IPS DF 4.7 (cell line): ENCODE measurements around the gene ZNF728.
"Not testable (repeated sequence)": the region's sequence is repeated elsewhere in the genome, so short reads cannot be mapped to it uniquely, and the experiment has no call there.

Experiments used
- DNase-seq: peaks from one replicate; pipeline ENCODE4 v3.0.0-alpha.2; 2013; ENCODE audit warnings: low spot score; ENCODE audit errors: extremely low read depth

The ZNF728 gene

DNA sequence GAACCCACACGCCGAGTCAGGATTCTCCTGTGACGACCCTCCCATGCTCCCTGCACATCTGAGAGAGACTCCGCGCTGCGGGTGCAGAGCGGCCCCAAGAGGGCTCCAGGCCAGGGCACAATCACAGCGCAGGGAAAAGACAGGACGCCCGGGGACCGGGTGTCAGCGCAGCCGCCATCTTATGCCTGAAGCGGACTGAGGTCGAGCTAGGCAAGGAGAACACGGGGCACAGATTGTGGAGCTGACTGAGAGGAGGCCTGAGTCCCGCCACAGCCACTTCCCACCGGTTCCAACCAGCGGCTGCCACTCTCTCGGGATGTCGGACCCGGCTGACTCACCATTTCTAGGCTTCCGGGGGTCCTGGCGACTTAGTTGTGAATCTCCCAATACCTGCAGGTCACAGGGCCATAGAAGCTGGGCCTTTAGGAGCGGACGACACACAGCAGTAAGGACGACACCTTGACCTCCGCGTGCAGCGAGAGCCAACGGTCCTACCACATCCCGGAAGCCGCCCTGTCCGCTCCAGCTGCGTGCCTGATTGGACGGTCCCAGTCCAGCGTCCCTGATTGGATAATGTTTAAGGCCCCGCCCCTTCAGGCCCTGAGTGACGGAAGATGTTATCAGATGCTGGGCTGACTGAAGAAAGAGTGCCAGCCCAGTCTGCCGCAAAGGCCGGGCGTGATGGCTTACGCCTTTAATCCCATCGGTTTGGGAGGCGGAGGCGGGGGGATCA, at the start of gene ZNF728:
Gene ZNF728 (minus strand): TSS at position 487 of the 733 bp plus-strand sequence. CDS start 146 bp downstream, at position 341.
- DNase-seq = no peak

DNA sequence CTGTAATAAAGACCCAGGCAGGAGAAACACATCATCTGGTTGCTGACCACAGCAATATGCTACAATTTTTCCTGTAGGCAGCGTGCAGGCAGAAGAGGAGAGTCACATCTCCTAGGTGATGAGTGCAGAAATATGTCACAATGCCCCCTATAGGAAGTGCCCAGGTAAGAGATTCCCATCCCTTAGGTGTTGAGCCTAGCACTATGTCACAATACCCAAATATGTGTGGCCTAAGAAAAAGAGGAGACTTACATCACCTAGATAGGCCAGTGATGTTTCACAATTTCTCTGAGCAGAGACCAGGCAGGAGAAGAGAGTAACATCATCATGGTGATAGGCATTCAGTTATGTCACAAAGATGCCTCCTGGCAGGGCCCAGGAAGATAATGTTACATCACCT, 49.4 kb upstream of the ZNF728 start:
- DNase-seq = no peak

DNA sequence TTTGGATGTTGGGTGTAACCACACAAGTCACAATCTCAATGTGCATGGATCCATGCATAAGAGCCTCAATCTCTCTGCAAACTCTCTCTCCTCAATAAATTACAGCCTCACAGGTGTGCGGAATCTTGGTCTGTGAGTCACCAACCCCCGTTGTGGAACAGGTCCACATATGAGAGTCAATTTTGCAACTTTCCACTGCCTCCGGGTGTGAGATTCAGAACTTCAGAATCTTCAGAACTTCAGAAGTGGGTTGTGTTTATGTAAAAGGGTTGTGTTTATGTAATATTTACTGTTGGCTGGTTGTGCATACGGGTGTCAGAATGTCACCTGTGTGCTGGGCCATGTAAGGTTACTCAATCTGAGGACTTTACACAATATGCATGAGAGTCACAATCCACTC, 46.3 kb upstream of the ZNF728 start:
- no peak for DNase-seq

DNA sequence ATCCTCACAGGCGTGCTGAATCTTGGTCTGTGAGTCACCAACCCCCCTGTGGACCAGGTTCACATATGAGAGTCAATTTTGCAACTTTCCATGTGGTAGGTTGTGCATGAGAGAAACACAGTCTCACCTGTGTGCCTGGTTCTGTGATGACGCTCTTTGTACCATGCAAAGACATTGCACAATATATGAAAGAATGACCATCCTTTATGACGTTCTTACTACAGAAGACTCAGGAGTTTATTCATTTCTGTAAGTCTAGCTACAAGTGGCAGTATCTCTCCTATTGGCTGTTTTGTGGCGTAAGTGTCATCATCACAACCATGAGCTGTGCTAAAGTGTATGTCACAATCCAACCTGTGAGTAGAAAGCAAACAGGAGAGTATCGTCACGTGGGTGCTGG, 43.8 kb upstream of the ZNF728 start:
- DNase-seq = no peak

DNA sequence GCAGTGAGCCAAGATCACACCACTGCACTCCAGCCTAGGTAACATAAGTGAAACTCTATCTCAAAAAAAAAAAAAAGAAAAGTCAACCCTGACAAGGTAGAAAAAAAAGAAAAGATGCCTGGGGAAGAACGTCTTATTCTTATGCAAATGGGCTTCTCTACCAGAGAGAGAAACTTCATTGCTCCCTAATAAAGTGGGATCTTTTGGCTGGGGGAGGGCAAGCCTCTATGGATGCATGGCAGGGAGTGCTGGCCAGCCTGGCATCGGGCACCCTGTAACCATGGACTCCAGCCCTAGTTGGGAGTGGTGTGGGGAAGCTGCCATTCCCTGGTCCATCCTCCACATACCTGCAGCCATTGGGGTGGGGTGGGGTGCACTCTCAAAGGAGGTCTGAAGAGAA, 30.7 kb upstream of the ZNF728 start:
- DNase-seq = no peak

DNA sequence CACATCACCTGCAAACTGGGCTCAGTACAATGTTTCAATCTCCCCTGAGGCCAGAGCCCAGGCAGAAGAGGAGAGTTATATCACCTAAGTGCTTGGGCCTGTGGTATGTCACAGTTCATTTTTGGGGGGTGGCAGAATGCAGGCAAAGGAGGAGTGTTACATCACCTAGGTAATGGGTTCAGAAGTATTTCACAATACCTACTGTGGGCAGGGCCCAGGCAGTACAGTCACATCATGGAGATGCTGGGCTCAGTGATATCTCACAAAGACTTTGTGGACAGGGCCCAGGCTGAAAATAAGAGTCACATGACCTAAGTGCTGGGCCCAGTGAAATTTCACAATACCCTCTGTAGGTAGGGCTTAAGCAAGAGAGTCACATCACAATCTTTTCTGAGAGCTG, 12.7 kb upstream of the ZNF728 start:
- DNase-seq = no peak

DNA sequence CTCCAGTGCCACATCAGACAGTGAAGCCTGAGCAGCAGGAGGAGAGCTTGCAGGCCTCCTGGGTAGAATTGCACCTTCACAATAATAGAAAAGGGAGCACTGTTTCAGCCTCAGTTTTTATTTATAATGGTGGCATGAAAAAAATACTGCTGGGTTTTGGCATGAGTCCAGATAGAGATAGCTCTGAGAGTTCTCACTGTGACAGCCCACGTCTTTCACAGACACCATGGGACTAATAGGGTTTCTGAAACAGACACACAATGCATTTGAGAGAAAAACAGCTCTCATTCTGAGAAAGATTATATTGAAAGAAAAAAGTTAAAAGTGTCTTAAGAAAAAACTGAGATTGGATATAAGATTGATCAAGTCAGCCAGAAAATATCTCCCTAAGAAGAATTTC, 8.0 kb downstream of the ZNF728 start:
- not testable (repeated sequence) for DNase-seq

DNA sequence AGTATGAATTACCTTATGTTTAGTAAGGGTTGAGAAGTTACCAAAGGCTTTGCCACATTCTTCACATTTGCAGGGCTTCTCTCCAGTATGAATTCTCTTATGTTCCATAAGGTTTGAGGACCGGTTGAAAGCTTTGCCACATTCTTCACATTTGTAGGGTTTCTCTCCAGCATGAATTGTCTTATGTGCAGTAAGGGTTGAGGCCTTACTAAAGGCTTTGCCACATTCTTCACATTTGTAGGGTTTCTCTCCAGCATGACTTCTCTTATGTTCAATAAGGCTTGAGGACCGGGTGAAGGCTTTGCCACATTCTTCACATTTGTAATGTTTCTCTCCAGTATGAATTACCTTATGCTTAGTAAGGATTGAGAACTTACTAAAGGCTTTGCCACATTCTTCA, 26.7 kb downstream of the ZNF728 start:
- DNase-seq = no peak

DNA sequence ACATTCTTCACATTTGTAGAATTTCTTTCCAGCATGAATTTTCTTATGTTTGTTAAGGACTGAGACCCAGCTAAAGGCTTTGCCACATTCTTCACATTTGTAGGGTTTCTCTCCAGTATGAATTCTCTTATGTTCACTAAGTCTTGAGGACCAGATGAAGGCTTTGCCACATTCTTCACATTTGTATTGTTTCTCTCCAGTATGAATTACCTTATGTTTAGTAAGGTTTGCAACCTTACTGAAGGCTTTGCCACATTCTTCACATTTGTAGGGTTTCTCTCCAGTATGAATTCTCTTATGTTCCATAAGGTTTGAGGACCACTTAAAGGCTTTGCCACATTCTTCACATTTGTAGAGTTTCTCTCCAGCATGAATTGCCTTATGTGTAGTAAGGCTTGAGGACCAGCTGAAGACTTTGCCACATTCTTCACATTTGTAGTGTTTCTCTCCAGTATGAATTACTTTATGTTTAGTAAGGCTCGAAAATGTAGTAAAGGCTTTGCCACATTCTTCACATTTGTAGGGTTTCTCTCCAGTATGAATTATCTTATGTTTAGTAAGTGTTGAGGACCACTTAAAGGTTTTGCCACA, 27.3 kb downstream of the ZNF728 start:
- DNase-seq = not testable (repeated sequence)

DNA sequence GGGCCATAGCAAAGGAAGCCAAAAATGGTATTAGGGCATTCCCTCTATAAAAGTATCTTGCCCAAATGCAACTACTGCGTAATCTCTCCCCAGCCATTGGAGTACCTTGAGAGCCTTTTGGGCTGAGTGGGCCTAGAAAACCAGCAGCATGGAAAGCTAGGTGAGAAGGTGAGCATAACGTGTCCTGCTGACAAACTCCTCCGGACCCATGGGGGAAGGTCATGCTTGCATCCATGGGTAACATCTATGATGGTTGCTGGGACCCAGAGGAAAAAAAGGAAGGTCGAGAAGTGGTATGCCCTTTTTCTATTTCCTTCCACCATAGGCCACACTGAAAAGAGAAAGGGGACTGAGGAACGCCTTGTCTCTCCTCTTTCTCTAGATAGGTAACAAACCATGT, 57.4 kb downstream of the ZNF728 start:
- no peak for DNase-seq

DNA sequence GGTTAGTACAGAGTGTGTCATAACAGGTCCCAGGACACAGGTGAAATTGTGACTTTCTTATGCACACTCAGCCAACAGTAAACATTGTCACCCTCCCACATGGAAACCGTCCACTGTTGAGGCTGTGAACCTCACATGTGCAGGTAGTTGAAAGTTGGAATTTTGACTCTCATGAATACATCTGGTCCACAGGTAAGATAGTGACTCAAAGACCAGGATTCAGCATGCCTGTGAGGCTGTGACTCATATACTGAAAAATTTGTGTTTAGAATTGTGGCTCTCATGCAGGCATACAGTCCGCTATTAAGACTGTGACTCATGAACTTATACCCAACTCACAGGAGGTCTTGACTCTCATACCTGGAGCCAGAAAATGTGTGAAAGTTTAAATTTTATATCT, 67.8 kb downstream of the ZNF728 start:
- DNase-seq = no peak

DNA sequence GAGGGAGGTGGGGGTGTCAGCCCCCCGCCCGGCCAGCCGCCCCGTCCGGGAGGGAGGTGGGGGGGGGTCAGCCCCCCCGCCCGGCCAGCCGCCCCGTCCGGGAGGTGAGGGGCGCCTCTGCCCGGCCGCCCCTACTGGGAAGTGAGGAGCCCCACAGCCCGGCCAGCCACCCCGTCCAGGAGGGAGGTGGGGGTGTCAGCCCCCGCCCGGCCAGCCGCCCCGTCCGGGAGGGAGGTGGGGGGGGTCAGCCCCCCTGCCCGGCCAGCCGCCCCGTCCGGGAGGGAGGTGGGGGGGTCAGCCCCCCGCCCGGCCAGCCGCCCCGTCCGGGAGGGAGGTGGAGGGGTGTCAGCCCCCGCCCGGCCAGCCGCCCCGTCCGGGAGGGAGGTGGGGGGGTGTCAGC, 75.4 kb downstream of the ZNF728 start:
- not testable (repeated sequence) for DNase-seq

DNA sequence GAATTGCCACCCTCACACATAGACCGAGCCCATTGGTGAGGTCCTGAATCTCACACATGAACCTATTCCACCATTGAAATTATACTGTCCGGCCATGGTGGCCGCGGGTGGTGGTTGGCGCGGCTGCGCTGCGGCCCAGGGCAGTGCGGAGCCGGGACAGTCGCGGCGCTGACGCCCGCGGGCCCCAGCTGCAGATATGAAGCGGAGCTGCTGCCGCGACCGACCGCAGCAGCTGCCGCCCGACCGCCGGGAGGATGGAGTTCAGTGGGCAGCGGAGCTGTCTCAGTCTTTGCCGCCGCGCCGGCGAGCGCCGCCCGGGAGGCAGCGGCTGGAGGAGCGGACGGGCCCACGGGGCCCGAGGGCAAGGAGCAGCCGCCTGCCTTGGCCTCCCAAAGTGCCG, 77.8 kb downstream of the ZNF728 start:
- DNase-seq = not testable (repeated sequence)
